HEK293T (cell line): ENCODE measurements around the gene BCAS1.

ENCODE experiments used
- ELF4 ChIP-seq: fragments of 450-650 bp; IDR thresholded peaks from 2 replicates; pipeline ENCODE4 v1.6.1; 2017; ENCODE audit warnings: antibody characterized with exemption
- FOXA1 ChIP-seq: fragments of 450-650 bp; IDR thresholded peaks from 2 replicates; pipeline ENCODE4 v1.6.1; 2016; ENCODE audit warnings: mild to moderate bottlenecking
- FOXK2 ChIP-seq: fragments of 450-650 bp; IDR thresholded peaks from 2 replicates; pipeline ENCODE4 v1.6.1; 2016; ENCODE audit warnings: mild to moderate bottlenecking
- FOXM1 ChIP-seq: fragments of 450-650 bp; IDR thresholded peaks from 2 replicates; pipeline ENCODE4 v1.6.1; 2017; ENCODE audit warnings: mild to moderate bottlenecking, borderline replicate concordance
- NFRKB ChIP-seq: fragments of 450-650 bp; IDR thresholded peaks from 2 replicates; pipeline ENCODE4 v1.6.1; 2016; ENCODE audit warnings: mild to moderate bottlenecking, moderate library complexity
- SP1 ChIP-seq: fragments of 450-650 bp; IDR thresholded peaks from 2 replicates; pipeline ENCODE4 v1.6.1; 2017

DNA sequence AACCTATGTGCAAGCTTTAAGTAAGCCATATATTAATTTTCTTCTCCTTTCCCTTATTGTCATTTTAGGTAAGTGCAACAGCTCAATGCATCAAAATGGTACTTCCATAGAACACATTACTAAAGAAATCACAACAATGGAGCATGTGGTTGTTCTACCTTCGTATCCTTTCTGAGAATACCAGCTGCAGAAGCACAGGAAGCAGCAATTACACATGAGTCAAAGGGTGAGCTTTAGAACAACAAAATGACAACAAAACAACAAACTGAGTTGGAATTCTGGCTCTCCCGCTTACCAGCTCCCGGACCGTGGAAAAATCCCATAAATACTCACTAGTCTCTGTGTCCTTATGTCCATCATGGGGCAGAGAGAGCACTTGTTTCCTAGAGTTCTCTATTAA, 108.9 kb downstream of the BCAS1 start:
- no peak for TF ChIP-seq FOXA1
- no peak for TF ChIP-seq FOXM1
- no peak for TF ChIP-seq FOXK2
- no peak for TF ChIP-seq SP1
- no peak for TF ChIP-seq NFRKB
- TF ChIP-seq ELF4: no peak
